Smooth muscle cell (in vitro differentiated cells): ENCODE results near the gene LRRK1. TPM values are rescaled to one million over a fixed set of nuclear protein-coding genes. Genes with fewer than 3 reads are reported as not detected.

ENCODE experiments used
- DNase-seq: peaks from one replicate; lab custom pipeline; 2025; ENCODE audit not compliant: unreplicated experiment; lab: John Stamatoyannopoulos, UW
- H2AFZ ChIP-seq: fragments of 200-600 bp; sonication (generic); 2 replicates; pipeline ENCODE4 v1.6.0; 2016; ENCODE audit warnings: antibody characterized with exemption, low read depth, mild to moderate bottlenecking
- H3F3A ChIP-seq: fragments of 200-600 bp; sonication (generic); 2 replicates; pipeline ENCODE4 v1.6.0; 2017; ENCODE audit warnings: antibody characterized with exemption, low read depth
- H3K27ac ChIP-seq: fragments of 200-600 bp; sonication (generic); 2 replicates; pipeline ENCODE4 v1.5.1; 2016; ENCODE audit warnings: low read depth, mild to moderate bottlenecking
- H3K27me3 ChIP-seq: fragments of 200-600 bp; sonication (generic); 2 replicates; pipeline ENCODE4 v1.6.1; 2016; ENCODE audit warnings: low read depth, mild to moderate bottlenecking
- H3K36me3 ChIP-seq: fragments of 200-600 bp; sonication (generic); 2 replicates; pipeline ENCODE4 v1.5.1; 2016; ENCODE audit warnings: low read depth
- H3K4me1 ChIP-seq: fragments of 200-600 bp; sonication (generic); 2 replicates; pipeline ENCODE4 v1.5.1; 2016; ENCODE audit warnings: low read depth
- H3K4me2 ChIP-seq: fragments of 200-600 bp; sonication (generic); 2 replicates; pipeline ENCODE4 v1.6.0; 2016; ENCODE audit warnings: mild to moderate bottlenecking
- H3K4me3 ChIP-seq: fragments of 200-600 bp; sonication (generic); 2 replicates; pipeline ENCODE4 v1.5.1; 2016; ENCODE audit warnings: mild to moderate bottlenecking
- H3K79me2 ChIP-seq: fragments of 200-600 bp; sonication (generic); 2 replicates; pipeline ENCODE4 v1.6.0; 2016; ENCODE audit warnings: low read depth, mild to moderate bottlenecking
- H3K9ac ChIP-seq: fragments of 200-600 bp; sonication (generic); 2 replicates; pipeline ENCODE4 v1.6.0; 2016; ENCODE audit warnings: low read depth
- H3K9me3 ChIP-seq: fragments of 200-600 bp; sonication (generic); replicated peaks from 2 replicates; pipeline ENCODE4 v1.5.1; 2016; ENCODE audit warnings: low read depth
- H4K20me1 ChIP-seq: fragments of 200-600 bp; sonication (generic); 2 replicates; pipeline ENCODE4 v1.6.0; 2016; ENCODE audit warnings: low read depth
- WGBS: methylation state at CpG from one replicate; pipeline ENCODE4 v1.1.7; 2016; ENCODE audit warnings: low lambda C conversion rate; 5-methylcytosine and 5-hydroxymethylcytosine counted together
- polyA plus RNA-seq: library from polyadenylated mRNA; unstranded; fragments of >200 nt; fragmentation: Nextera tagmentation; extraction: Ambion mirVana; gene quantifications from 2 replicates; pipeline ENCODE4 v1.2.1, GENCODE V29; 2016
- total RNA-seq: library from RNA; depleted of rRNA; stranded (reverse); fragments of >200 nt; gene quantifications from 2 replicates; pipeline ENCODE4 v1.2.3, GENCODE V29; 2014
- TF ChIP-seq, protein P1 (sequence below): fragments of 200-600 bp; sonication (generic); IDR thresholded peaks from 2 replicates; pipeline ENCODE4 v1.5.1; 2017; ENCODE audit warnings: borderline replicate concordance, mild to moderate bottlenecking, antibody characterized with exemption; ENCODE audit not compliant: insufficient read depth, poor library complexity, severe bottlenecking

LRRK1 gene
- total and polyA plus RNA-seq, 2 experiments from 2014 or later, result 1.1 to 1.6 TPM

- WGBS, result 91% methylated on average over 10 of the region's 10 CpGs
- H3K27ac ChIP-seq, result no peak overlapping the region
- no peaks in the 10 kb centered on the region for H4K20me1 ChIP-seq
- H2AFZ ChIP-seq, result no peak overlapping the region
- no peaks in the 10 kb centered on the region for H3K27me3 ChIP-seq
- H3K9me3 ChIP-seq, result no peaks in the 10 kb centered on the region
- no peak for DNase-seq
- TF ChIP-seq, protein P1, sequence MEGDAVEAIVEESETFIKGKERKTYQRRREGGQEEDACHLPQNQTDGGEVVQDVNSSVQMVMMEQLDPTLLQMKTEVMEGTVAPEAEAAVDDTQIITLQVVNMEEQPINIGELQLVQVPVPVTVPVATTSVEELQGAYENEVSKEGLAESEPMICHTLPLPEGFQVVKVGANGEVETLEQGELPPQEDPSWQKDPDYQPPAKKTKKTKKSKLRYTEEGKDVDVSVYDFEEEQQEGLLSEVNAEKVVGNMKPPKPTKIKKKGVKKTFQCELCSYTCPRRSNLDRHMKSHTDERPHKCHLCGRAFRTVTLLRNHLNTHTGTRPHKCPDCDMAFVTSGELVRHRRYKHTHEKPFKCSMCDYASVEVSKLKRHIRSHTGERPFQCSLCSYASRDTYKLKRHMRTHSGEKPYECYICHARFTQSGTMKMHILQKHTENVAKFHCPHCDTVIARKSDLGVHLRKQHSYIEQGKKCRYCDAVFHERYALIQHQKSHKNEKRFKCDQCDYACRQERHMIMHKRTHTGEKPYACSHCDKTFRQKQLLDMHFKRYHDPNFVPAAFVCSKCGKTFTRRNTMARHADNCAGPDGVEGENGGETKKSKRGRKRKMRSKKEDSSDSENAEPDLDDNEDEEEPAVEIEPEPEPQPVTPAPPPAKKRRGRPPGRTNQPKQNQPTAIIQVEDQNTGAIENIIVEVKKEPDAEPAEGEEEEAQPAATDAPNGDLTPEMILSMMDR, result no peak
- H3K79me2 ChIP-seq, result peaks cover 4% of the 10 kb centered on the region
- peaks cover 25% of the 10 kb centered on the region for H3K4me1 ChIP-seq
- no peak overlapping the region for H3K4me2 ChIP-seq
- H3K9ac ChIP-seq, result no peak overlapping the region
- H3F3A ChIP-seq, result peaks cover 14% of the 10 kb centered on the region
- H3K4me3 ChIP-seq, result no peak overlapping the region
- H3K36me3 ChIP-seq, result no peaks in the 10 kb centered on the region
Observed at GRCh38 chr15:101118615-101119014, 199.5 kb downstream of the LRRK1 start.

DNA sequence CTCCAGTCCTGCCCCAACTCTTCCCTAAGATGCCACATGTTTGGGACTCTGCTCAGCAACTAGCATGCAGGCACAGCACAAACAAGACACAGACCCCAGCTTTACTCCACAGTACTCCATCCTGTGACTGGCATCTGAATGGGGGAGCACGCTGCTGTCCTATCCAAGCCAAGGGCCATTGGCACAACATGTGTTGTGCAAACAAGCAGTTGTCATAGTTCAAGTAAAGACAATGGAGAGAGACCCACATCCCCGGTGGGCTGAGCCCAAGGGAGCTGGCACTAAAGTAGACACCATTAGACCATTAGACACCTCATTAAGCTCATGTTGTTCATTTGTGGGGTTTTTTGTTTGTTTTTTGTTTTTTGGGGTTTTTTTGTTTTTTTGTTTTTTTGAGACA, 200.0 kb downstream of the LRRK1 start:
- H3K79me2 ChIP-seq, result peaks cover 4% of the 10 kb centered on the region
- H3K36me3 ChIP-seq, result no peaks in the 10 kb centered on the region
- H2AFZ ChIP-seq, result no peak overlapping the region
- H3K27me3 ChIP-seq, result no peaks in the 10 kb centered on the region
- no peak overlapping the region for H3K4me3 ChIP-seq
- TF ChIP-seq, protein P1, result no peak
- no peak for DNase-seq
- no peaks in the 10 kb centered on the region for H3K9me3 ChIP-seq
- peaks cover 18% of the 10 kb centered on the region for H3F3A ChIP-seq
- H3K4me2 ChIP-seq, result no peak overlapping the region
- H4K20me1 ChIP-seq, result no peaks in the 10 kb centered on the region
- H3K27ac ChIP-seq, result no peak overlapping the region
- peaks cover 25% of the 10 kb centered on the region for H3K4me1 ChIP-seq
- 98% methylated on average over 2 of the region's 2 CpGs for WGBS
- H3K9ac ChIP-seq, result no peak overlapping the region

Other genes starting within 250 kb of the LRRK1 start
- 1.2 and 1.6 TPM in 2 replicates for gene ALDH1A3, start 39.5 kb upstream of the LRRK1 start, total RNA-seq
- gene ALDH1A3, start 39.5 kb upstream of the LRRK1 start, polyA plus RNA-seq, result 0.45 and 1.3 TPM in 2 replicates